ENCODE measurements around the gene DHX15. TPM values are rescaled to one million over a fixed set of nuclear protein-coding genes. Genes with fewer than 3 reads are reported as not detected.

The DHX15 gene
- total RNA-seq, 1 experiment from 2014 or later, result 240 TPM

DNA sequence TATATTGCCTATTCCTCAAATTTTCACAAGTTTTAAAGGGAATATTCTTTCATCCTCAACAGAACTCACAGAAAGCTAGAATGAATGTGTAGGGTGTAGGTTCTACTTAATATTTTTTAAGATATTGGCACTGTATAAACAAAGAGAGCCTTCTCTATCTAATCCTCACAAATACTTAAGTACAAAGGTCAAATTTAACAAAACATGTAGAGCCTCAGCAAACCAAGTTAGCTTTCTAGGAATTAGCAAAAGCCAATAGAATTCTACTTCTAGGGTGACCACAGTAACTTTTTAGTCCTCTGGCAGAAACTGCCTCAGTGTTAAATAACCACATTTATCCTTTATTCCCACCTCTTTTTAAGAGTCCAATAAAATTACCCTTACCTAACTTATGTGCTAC, 19.3 kb downstream of the DHX15 start (continued):
- no peak for TF ChIP-seq PRRX2 (CRISPR knock-in tag; IDR thresholded peaks at IDR 0.05)
- TF ChIP-seq CREB1 (CRISPR knock-in tag; IDR thresholded peaks at IDR 0.05), result no peak
- TF ChIP-seq NFE2L1 (CRISPR knock-in tag; IDR thresholded peaks at IDR 0.05), result no peak
- TF ChIP-seq, protein P1, sequence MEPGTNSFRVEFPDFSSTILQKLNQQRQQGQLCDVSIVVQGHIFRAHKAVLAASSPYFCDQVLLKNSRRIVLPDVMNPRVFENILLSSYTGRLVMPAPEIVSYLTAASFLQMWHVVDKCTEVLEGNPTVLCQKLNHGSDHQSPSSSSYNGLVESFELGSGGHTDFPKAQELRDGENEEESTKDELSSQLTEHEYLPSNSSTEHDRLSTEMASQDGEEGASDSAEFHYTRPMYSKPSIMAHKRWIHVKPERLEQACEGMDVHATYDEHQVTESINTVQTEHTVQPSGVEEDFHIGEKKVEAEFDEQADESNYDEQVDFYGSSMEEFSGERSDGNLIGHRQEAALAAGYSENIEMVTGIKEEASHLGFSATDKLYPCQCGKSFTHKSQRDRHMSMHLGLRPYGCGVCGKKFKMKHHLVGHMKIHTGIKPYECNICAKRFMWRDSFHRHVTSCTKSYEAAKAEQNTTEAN (CRISPR knock-in tag; IDR thresholded peaks at IDR 0.05), result no peak
- TF ChIP-seq, protein P2, sequence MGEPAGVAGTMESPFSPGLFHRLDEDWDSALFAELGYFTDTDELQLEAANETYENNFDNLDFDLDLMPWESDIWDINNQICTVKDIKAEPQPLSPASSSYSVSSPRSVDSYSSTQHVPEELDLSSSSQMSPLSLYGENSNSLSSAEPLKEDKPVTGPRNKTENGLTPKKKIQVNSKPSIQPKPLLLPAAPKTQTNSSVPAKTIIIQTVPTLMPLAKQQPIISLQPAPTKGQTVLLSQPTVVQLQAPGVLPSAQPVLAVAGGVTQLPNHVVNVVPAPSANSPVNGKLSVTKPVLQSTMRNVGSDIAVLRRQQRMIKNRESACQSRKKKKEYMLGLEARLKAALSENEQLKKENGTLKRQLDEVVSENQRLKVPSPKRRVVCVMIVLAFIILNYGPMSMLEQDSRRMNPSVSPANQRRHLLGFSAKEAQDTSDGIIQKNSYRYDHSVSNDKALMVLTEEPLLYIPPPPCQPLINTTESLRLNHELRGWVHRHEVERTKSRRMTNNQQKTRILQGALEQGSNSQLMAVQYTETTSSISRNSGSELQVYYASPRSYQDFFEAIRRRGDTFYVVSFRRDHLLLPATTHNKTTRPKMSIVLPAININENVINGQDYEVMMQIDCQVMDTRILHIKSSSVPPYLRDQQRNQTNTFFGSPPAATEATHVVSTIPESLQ (CRISPR knock-in tag; IDR thresholded peaks at IDR 0.05), result no peak
- TF ChIP-seq, protein P3, sequence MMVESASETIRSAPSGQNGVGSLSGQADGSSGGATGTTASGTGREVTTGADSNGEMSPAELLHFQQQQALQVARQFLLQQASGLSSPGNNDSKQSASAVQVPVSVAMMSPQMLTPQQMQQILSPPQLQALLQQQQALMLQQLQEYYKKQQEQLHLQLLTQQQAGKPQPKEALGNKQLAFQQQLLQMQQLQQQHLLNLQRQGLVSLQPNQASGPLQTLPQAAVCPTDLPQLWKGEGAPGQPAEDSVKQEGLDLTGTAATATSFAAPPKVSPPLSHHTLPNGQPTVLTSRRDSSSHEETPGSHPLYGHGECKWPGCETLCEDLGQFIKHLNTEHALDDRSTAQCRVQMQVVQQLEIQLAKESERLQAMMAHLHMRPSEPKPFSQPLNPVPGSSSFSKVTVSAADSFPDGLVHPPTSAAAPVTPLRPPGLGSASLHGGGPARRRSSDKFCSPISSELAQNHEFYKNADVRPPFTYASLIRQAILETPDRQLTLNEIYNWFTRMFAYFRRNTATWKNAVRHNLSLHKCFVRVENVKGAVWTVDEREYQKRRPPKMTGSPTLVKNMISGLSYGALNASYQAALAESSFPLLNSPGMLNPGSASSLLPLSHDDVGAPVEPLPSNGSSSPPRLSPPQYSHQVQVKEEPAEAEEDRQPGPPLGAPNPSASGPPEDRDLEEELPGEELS (CRISPR knock-in tag; IDR thresholded peaks at IDR 0.05), result no peak
- TF ChIP-seq, protein P4, sequence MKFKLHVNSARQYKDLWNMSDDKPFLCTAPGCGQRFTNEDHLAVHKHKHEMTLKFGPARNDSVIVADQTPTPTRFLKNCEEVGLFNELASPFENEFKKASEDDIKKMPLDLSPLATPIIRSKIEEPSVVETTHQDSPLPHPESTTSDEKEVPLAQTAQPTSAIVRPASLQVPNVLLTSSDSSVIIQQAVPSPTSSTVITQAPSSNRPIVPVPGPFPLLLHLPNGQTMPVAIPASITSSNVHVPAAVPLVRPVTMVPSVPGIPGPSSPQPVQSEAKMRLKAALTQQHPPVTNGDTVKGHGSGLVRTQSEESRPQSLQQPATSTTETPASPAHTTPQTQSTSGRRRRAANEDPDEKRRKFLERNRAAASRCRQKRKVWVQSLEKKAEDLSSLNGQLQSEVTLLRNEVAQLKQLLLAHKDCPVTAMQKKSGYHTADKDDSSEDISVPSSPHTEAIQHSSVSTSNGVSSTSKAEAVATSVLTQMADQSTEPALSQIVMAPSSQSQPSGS (CRISPR knock-in tag; IDR thresholded peaks at IDR 0.05; ENCODE audit: borderline replicate concordance, low read depth), result no peak
- TF ChIP-seq, protein P5, sequence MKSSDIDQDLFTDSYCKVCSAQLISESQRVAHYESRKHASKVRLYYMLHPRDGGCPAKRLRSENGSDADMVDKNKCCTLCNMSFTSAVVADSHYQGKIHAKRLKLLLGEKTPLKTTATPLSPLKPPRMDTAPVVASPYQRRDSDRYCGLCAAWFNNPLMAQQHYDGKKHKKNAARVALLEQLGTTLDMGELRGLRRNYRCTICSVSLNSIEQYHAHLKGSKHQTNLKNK (CRISPR knock-in tag; IDR thresholded peaks at IDR 0.05), result no peak
- TF ChIP-seq NR2C2 (CRISPR knock-in tag; IDR thresholded peaks at IDR 0.05), result no peak

DNA sequence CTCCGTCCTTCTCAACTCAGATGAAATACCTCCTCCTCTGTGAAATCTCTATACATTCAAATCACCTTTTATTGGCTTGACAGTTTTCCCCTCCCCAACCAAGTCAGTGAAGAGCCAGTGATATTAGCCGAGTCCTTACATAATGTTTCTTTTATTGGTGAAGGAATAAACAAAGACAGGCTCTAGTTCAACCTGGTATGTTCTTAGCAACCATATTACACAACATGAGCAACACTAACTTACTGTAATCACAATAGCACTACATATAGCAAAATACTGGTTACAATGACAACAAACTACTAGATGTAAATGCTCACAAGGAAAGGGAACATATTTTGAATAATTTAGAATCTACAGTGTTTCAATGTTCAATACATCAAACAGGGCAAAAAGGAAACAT, 19.9 kb downstream of the DHX15 start:
- no peak for DNase-seq (ENCODE audit: low spot score)
- H3K4me1 Mint-ChIP-seq, result peaks cover 38% of the 10 kb centered on the region
- TF ChIP-seq, protein P6, sequence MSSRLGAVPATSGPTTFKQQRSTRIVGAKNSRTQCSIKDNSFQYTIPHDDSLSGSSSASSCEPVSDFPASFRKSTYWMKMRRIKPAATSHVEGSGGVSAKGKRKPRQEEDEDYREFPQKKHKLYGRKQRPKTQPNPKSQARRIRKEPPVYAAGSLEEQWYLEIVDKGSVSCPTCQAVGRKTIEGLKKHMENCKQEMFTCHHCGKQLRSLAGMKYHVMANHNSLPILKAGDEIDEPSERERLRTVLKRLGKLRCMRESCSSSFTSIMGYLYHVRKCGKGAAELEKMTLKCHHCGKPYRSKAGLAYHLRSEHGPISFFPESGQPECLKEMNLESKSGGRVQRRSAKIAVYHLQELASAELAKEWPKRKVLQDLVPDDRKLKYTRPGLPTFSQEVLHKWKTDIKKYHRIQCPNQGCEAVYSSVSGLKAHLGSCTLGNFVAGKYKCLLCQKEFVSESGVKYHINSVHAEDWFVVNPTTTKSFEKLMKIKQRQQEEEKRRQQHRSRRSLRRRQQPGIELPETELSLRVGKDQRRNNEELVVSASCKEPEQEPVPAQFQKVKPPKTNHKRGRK (CRISPR knock-in tag; IDR thresholded peaks at IDR 0.05; ENCODE audit: borderline replicate concordance), result no peak
- TF ChIP-seq EMX1 (CRISPR knock-in tag; IDR thresholded peaks at IDR 0.05), result no peak
- TF ChIP-seq ZNF121 (CRISPR knock-in tag; IDR thresholded peaks at IDR 0.05), result no peak
- TF ChIP-seq CBFB (CRISPR knock-in tag; IDR thresholded peaks at IDR 0.05; ENCODE audit: low read depth), result no peak
- H3K27ac Mint-ChIP-seq, result peak overlapping the region; percentile 24; the same call in 1 of the 2 replicates
- no peak overlapping the region for H3K4me3 Mint-ChIP-seq
- peaks cover 8% of the 10 kb centered on the region for H3K9me3 Mint-ChIP-seq
- POLR2A ChIA-PET, result interaction anchor here (2.4 kb wide), 1 partner anchor 20 kb away, joined by 7 read pairs; the partner anchor contains the start of gene DHX15
- ATAC-seq, result no peak
- CTCF ChIA-PET, result interaction anchor here (1.1 to 1.5 kb wide), 2 partner anchors 9 to 91 kb away, joined by 3 to 4 read pairs; no protein-coding TSS in a partner anchor
- no peaks in the 10 kb centered on the region for H3K27me3 Mint-ChIP-seq (ENCODE audit: low read depth)
- H3K36me3 Mint-ChIP-seq, result peaks cover 64% of the 10 kb centered on the region

DNA sequence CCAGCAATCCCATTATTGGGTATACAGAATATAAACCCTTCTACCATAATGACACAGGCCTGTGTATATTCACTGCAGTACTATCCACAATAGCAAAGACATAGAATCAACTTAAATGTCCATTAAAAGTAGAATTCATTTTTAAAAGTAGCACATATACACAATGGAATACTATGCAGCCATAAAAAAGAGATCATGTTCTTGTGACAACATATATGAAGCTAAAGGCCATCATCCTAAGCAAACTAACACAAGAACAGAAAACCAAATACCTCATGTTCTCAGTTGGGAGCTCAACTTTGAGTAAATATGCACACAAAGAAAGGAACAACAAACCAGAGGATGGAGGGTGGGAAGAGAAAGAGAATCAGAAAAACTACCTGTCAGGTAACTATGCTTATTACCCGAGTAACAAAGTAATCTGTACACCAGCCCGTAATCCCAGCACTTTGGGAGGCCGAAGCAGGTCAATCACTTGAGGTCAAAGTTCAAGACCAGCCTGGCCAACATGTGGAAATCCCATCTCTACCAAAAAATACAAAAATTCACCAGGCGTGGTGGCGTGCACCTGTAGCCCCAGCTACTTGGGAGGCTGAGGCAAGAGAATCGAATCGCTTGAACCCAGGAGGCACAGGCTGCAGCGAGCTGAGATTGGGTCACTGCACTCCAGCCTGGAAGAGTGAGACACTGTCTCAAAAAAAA, 22.8 kb downstream of the DHX15 start:
- Mint-ChIP-seq H3K9me3 (peaks cover 8% of the 10 kb centered on the region), H3K27me3 (ENCODE audit: low read depth) (no peaks in the 10 kb centered on the region), H3K4me3 (no peak overlapping the region), H3K27ac (no peak overlapping the region), H3K4me1 (peaks cover 58% of the 10 kb centered on the region), H3K36me3 (peaks cover 47% of the 10 kb centered on the region)
- CTCF ChIA-PET, result interaction anchor here (0.7 kb wide), 1 partner anchor 165 kb away, joined by 3 read pairs; no protein-coding TSS in a partner anchor
- POLR2A ChIA-PET, result interaction anchor here (0.5 kb wide), 1 partner anchor 11 kb away, joined by 3 read pairs; no protein-coding TSS in a partner anchor
- DNase-seq (ENCODE audit: low spot score), result no peak
- ATAC-seq, result no peak
- TF ChIP-seq CREB1 (CRISPR knock-in tag; IDR thresholded peaks at IDR 0.05) (no peak), GTF2I (CRISPR knock-in tag; conservative IDR thresholded peaks at IDR 0.05) (no peak), GABPB1 (CRISPR knock-in tag; IDR thresholded peaks at IDR 0.05) (no peak), SMAD4 (CRISPR knock-in tag; IDR thresholded peaks at IDR 0.05) (no peak)
- TF ChIP-seq, protein P7, sequence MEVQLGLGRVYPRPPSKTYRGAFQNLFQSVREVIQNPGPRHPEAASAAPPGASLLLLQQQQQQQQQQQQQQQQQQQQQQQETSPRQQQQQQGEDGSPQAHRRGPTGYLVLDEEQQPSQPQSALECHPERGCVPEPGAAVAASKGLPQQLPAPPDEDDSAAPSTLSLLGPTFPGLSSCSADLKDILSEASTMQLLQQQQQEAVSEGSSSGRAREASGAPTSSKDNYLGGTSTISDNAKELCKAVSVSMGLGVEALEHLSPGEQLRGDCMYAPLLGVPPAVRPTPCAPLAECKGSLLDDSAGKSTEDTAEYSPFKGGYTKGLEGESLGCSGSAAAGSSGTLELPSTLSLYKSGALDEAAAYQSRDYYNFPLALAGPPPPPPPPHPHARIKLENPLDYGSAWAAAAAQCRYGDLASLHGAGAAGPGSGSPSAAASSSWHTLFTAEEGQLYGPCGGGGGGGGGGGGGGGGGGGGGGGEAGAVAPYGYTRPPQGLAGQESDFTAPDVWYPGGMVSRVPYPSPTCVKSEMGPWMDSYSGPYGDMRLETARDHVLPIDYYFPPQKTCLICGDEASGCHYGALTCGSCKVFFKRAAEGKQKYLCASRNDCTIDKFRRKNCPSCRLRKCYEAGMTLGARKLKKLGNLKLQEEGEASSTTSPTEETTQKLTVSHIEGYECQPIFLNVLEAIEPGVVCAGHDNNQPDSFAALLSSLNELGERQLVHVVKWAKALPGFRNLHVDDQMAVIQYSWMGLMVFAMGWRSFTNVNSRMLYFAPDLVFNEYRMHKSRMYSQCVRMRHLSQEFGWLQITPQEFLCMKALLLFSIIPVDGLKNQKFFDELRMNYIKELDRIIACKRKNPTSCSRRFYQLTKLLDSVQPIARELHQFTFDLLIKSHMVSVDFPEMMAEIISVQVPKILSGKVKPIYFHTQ (CRISPR knock-in tag; IDR thresholded peaks at IDR 0.05), result no peak
- TF ChIP-seq, protein P8, sequence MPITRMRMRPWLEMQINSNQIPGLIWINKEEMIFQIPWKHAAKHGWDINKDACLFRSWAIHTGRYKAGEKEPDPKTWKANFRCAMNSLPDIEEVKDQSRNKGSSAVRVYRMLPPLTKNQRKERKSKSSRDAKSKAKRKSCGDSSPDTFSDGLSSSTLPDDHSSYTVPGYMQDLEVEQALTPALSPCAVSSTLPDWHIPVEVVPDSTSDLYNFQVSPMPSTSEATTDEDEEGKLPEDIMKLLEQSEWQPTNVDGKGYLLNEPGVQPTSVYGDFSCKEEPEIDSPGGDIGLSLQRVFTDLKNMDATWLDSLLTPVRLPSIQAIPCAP (CRISPR knock-in tag; IDR thresholded peaks at IDR 0.05), result no peak
- TF ChIP-seq, protein P4 (CRISPR knock-in tag; IDR thresholded peaks at IDR 0.05; ENCODE audit: borderline replicate concordance, low read depth), result no peak
